WTC11 (cell line): ENCODE results near the gene JMJD4. TPM values are rescaled to one million over a fixed set of nuclear protein-coding genes. Genes with fewer than 3 reads are reported as not detected.
A peak's percentile ranks its signal among the peaks of the same experiment; 100 is the strongest.

Experiments used
- ATAC-seq: fragments of 200-7000 bp; cut with Tn5 transposase; 2 replicates; pipeline ENCODE4 v1.10.0; 2021; ENCODE audit warnings: mild to moderate bottlenecking, moderate library complexity
- CTCF ChIA-PET: fragments of 300-600 bp; sonication (Branson Sonifier 250); formaldehyde crosslinking; loops from one replicate; lab custom pipeline; 2021; ENCODE audit warnings: antibody characterized with exemption; lab: Charles Lee
- POLR2A ChIA-PET: fragments of 350-600 bp; sonication (Branson Sonifier 250); formaldehyde crosslinking; loops from one replicate; lab custom pipeline; 2021; ENCODE audit warnings: antibody characterized with exemption; lab: Charles Lee
- DNase-seq: peaks from one replicate; pipeline ENCODE4 v3.0.0; 2021; ENCODE audit warnings: low spot score
- H3K27ac Mint-ChIP-seq: 2 replicates; pipeline ENCODE4 v1.8.0; 2021; ENCODE audit warnings: mixed read lengths
- H3K27me3 Mint-ChIP-seq: 2 replicates; pipeline ENCODE4 v1.8.0; 2021; ENCODE audit warnings: low read depth, mild to moderate bottlenecking, moderate library complexity, mixed read lengths
- H3K36me3 Mint-ChIP-seq: 2 replicates; pipeline ENCODE4 v1.8.0; 2021; ENCODE audit warnings: mixed read lengths
- H3K4me1 Mint-ChIP-seq: 2 replicates; pipeline ENCODE4 v1.8.0; 2022; ENCODE audit warnings: mixed read lengths
- H3K4me3 Mint-ChIP-seq: 2 replicates; pipeline ENCODE4 v1.8.0; 2021; ENCODE audit warnings: mild to moderate bottlenecking, moderate library complexity, mixed read lengths
- H3K9me3 Mint-ChIP-seq: 2 replicates; pipeline ENCODE4 v1.8.0; 2021; ENCODE audit warnings: mixed read lengths
- AFF4 ChIP-seq: sonication (generic); formaldehyde crosslinking; IDR thresholded peaks from 2 replicates; pipeline ENCODE4 v1.8.1; 2023; ENCODE audit warnings: mild to moderate bottlenecking, missing genetic modification reagents, borderline replicate concordance
- AR ChIP-seq: fragments of 250-450 bp; sonication (Bioruptor Pico); IDR thresholded peaks from 2 replicates; pipeline ENCODE4 v1.9.0; 2021; ENCODE audit warnings: mild to moderate bottlenecking
- GTF2I ChIP-seq: fragments of 250-450 bp; sonication (Bioruptor Pico); conservative IDR thresholded peaks from 2 replicates; pipeline ENCODE4 v1.4.0; 2021; ENCODE audit warnings: mild to moderate bottlenecking
- KAT7 ChIP-seq: sonication (generic); formaldehyde crosslinking; IDR thresholded peaks from 2 replicates; pipeline ENCODE4 v1.8.1; 2023; ENCODE audit warnings: missing genetic modification reagents, mild to moderate bottlenecking, borderline replicate concordance
- MAX ChIP-seq: sonication (generic); formaldehyde crosslinking; IDR thresholded peaks from 2 replicates; pipeline ENCODE4 v1.8.0; 2022; ENCODE audit warnings: mild to moderate bottlenecking, missing genetic modification reagents
- NR1H2 ChIP-seq: sonication (generic); formaldehyde crosslinking; IDR thresholded peaks from 2 replicates; pipeline ENCODE4 v1.9.0; 2021; ENCODE audit warnings: mild to moderate bottlenecking, moderate library complexity, missing genetic modification reagents
- NR3C1 ChIP-seq: sonication (generic); formaldehyde crosslinking; conservative IDR thresholded peaks from 2 replicates; pipeline ENCODE4 v1.8.1; 2023; ENCODE audit warnings: low read depth, mild to moderate bottlenecking, missing genetic modification reagents
- TP53 ChIP-seq: sonication (generic); formaldehyde crosslinking; IDR thresholded peaks from 2 replicates; pipeline ENCODE4 v1.8.1; 2023; ENCODE audit warnings: mild to moderate bottlenecking, missing genetic modification reagents
- USF1 ChIP-seq: sonication (generic); formaldehyde crosslinking; IDR thresholded peaks from 2 replicates; pipeline ENCODE4 v1.8.0; 2022; ENCODE audit warnings: mild to moderate bottlenecking, missing genetic modification reagents
- ZNF281 ChIP-seq: sonication (generic); formaldehyde crosslinking; IDR thresholded peaks from 2 replicates; pipeline ENCODE4 v1.8.0; 2023; ENCODE audit warnings: mild to moderate bottlenecking, missing genetic modification reagents
- ZNF423 ChIP-seq: fragments of 250-450 bp; sonication (Bioruptor Pico); IDR thresholded peaks from 2 replicates; pipeline ENCODE4 v2.1.2; 2022; ENCODE audit warnings: mild to moderate bottlenecking, moderate library complexity
- ZNF671 ChIP-seq: fragments of 250-450 bp; sonication (Bioruptor Pico); IDR thresholded peaks from 2 replicates; pipeline ENCODE4 v1.8.0; 2021; ENCODE audit warnings: mild to moderate bottlenecking
- total RNA-seq: library from RNA; stranded (reverse); gene quantifications from 3 replicates; pipeline ENCODE4 v1.2.3, GENCODE V29; 2021

Gene JMJD4
- total RNA-seq, 1 experiment from 2014 or later = 13.7 TPM

- POLR2A ChIA-PET = interaction anchor here (0.7 kb wide), 1 partner anchor 216 kb away, joined by 5 read pairs; no protein-coding TSS in a partner anchor
- Mint-ChIP-seq H3K36me3 (peaks cover 7% of the 10 kb centered on the region; the same call in 1 of the 2 replicates), H3K4me1 (peaks cover 24% of the 10 kb centered on the region), H3K9me3 (no peaks in the 10 kb centered on the region), H3K27ac (peak overlapping the region; percentile 42; the same call in 1 of the 2 replicates), H3K27me3 (no peaks in the 10 kb centered on the region), H3K4me3 (peak overlapping the region; percentile 90)
- ATAC-seq = no peak
- CTCF ChIA-PET = no interaction called here
- TF ChIP-seq USF1 (CRISPR knock-in tag) = no peak
- TF ChIP-seq ZNF281 (CRISPR knock-in tag) = no peak
- TF ChIP-seq MAX = no peak
- no peak for TF ChIP-seq AFF4 (CRISPR knock-in tag)
- no peak for TF ChIP-seq KAT7
- TF ChIP-seq GTF2I (CRISPR knock-in tag) = no peak
- no peak for TF ChIP-seq ZNF423 (CRISPR knock-in tag)
- TF ChIP-seq ZNF671 (CRISPR knock-in tag) = no peak
- TF ChIP-seq NR3C1 = no peak
- no peak for DNase-seq
These were observed 1.8 kb upstream of the JMJD4 start for GRCh38 chr1:227736814-227737432.

GRCh38 chr1:227735539-227736285 lies 610 bp upstream of the JMJD4 start:
- CTCF ChIA-PET = interaction anchor here (0.7 kb wide), 1 partner anchor 751 kb away, joined by 3 read pairs; no protein-coding TSS in a partner anchor
- TF ChIP-seq NR1H2 (CRISPR knock-in tag) (no peak), TP53 (CRISPR knock-in tag) (0 out of 2 replicates have a peak, but pooled peaks have one; percentile 25)
- TF ChIP-seq, all 79 proteins: peak for 1
- Mint-ChIP-seq H3K4me3 (peak overlapping the region; percentile 90), H3K4me1 (peaks cover 22% of the 10 kb centered on the region), H3K36me3 (peaks cover 7% of the 10 kb centered on the region; the same call in 1 of the 2 replicates), H3K27me3 (no peaks in the 10 kb centered on the region), H3K9me3 (no peaks in the 10 kb centered on the region), H3K27ac (peak overlapping the region; percentile 65)
- ATAC-seq (no peak), DNase-seq (no peak)
- POLR2A ChIA-PET = interaction anchor here (0.7 kb wide), 1 partner anchor 217 kb away, joined by 5 read pairs; no protein-coding TSS in a partner anchor

GRCh38 chr1:227734546-227734855 lies 601 bp downstream of the JMJD4 start:
- ATAC-seq = no peak; the same call in 1 of the 2 replicates
- Mint-ChIP-seq H3K27ac (no peak overlapping the region), H3K27me3 (no peaks in the 10 kb centered on the region), H3K4me1 (peaks cover 25% of the 10 kb centered on the region), H3K36me3 (peaks cover 7% of the 10 kb centered on the region; the same call in 1 of the 2 replicates), H3K4me3 (peak overlapping the region; percentile 90), H3K9me3 (no peaks in the 10 kb centered on the region)
- CTCF ChIA-PET = interaction anchor here (0.7 kb wide), 1 partner anchor 219 kb away, joined by 4 read pairs; no protein-coding TSS in a partner anchor
- POLR2A ChIA-PET = no interaction called here
- DNase-seq = no peak
- TF ChIP-seq ZNF281 (CRISPR knock-in tag) = no peak
- no peak for TF ChIP-seq ZNF671 (CRISPR knock-in tag)
- no peak for TF ChIP-seq AR (CRISPR knock-in tag)
